ENCODE data around the gene DENR.
"Not testable (repeated sequence)": the region's sequence is repeated elsewhere in the genome, so short reads cannot be mapped to it uniquely, and the experiment has no call there.

DENR gene

DNA sequence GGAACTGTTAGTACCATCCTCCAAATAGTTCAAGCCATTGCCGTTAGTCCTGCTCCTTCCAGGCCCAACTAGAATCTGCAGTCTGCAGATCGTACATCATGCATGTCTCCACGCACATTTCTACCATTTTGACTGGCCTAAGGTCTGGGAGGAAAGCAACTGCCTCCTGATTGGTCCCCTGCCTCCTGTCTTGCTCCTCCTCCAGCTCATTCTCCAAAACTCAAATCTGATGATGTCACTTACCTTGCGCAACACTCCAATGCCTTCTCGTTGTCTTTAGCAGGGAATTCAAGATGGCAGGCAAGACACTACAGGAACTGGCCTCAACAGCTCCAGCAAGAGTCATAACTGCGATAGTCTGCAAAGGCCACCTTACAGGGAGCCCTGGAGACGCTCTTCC lies 12.3 kb upstream of the DENR start:
- no peak for DNase-seq (ENCODE audit: low spot score)

DNA sequence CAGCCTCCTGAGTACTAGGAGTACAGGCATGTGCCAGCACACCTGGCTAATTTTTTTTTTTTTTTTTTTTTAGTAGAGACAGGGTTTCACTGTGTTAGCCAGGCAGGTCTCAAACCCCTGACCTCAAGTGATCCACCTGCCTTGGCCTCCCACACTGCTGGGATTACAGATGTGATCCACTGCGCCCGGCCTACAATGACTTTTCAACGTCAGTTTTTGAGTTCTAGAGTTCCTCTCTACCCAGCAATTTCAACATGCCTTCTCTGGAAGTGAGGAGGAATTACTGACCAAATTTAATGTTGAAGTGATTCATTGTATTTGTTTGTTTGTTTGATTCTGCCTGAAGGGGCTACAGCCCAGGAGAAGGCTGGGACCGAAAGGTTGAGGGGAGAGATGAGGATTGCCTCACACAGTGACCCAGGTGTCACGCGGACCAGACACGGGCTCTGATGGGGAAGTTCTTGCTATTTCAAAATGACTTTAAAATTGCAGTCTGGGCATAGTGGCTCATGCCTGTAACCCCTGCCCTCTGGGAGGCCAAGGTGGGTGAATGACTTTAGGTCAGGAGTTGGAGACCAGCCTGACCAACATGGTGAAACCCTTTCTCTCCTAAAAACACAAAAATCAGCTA lies 8.6 kb upstream of the DENR start:
- DNase-seq (ENCODE audit: low spot score): no peak

DNA sequence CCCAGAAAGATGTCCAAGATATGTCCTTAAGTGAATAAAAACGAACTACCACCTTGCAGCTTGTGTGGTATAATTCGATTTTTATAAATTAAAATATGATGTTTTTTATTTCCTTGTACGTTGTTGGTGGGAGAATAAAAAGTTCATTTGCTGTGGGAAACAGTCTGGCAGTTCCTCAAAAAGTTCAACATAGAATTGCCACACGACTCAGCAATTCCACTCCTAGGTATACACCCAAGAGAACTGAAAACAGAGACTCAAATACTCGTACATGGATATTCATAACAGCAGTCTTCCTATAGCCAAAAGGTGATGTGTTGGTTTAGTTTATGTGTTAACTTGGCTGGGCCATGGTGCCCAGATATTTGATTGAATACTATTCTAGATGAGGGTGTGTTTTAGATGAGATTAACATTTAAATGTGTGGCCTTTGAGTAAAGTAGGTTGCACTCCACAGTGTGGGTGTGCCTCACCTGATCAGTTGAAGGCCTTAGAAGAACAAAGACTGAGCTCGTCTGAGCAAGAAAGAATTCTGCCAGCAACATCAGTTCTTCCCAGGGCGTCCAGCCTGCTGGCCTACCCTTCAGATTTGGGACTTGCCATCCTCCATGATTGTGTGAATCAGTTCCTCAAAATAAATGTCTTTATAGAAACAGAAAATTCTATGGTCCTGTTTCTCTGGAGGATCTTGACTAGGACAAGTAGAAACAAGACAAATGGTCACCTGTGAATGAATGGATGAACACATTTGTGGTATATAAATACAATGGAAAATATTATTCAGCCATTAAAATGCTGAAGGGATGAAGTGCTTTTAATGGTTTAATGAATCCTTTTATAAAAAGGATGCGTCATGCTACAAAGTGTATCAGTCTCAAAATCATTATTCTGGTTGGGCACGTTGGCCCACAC lies 5.1 kb upstream of the DENR start:
- DNase-seq (ENCODE audit: low spot score): no peak

DNA sequence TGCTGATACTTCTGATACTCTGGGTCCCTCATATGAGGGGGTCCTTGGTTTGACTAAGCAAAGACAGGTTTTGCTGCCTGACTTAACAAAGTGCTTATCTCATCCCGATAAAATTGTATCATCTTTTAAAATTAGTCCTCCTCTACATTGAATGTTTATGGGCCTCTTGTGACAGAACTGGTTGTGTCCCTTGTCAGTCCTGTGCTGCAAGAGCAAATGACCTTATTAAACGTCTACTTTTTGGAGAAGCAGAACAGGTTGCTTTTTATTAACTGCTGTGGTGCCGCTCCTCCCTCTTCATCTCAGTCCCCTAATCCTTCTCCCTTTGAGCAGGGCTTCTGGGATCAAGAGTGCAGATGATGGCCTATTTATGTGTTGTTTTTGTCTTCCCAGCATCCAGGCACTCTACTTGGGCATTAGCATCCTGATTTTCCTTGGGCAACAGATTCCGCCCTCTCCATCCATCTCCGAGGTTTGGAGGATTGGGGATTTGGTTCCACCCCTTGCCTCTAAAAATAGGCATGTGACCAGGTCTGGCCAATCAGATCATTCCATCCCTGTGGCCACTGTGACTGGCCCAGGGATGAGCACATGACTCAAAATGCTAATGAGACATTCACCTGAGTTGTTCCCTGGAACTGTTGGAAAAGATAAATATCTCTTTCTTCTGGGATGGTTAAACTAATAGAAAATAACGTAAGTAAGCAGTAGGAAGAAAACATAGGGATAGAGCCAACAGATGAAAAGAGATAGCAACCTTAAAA lies 2.9 kb upstream of the DENR start:
- DNase-seq (ENCODE audit: low spot score): no peak

DNA sequence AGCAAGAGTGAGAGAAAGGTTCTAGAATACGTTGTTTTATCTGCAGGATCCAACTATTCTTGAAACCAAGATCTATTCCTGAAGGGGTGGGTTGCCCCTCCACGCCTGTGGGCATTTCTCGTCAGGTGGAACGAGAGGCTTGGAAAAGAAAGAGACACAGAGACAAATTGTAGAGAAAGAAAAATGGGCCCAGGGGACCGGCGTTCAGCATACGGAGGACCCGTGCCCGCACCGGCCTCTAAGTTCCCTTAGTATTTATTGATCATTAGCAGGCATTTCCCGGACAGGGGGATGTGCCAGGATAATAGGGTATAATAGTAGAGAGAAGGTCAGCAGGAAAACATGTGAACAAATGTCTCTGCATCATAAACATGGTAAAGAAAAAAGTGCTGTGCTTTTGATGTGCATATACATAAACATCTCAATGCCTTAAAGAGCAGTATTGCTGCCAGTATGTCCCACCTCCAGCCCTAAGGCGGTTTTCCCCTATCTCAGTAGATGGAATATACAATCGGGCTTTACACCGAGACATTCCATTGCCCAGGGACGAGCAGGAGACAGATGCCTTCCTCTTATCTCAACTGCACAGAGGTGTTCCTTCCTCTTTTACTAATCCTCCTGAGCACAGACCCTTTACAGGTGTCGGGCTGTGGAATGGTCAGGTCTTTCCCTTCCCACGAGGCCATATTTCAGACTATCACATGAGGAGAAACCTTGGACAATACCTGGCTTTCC lies 1.7 kb upstream of the DENR start:
- DNase-seq (ENCODE audit: low spot score): not testable (repeated sequence)

DNA sequence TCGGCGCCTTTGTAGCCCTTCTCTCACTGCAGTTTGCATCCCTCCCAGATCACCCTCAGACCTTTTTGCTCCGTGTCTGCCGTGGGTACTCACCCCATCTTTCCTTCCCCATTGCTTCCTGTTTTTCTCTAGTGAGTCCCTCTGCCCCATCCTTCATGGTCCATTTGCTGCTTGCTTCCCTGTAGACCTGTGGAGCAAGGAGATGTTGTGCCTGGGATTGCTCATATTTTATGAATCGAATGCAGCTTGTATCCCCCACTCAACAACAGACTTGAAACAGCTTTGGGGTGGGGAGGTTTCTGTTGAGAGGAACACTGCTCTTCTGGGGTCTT lies 661 bp downstream of the DENR start:
- peak; percentile 38 for DNase-seq (ENCODE audit: low spot score)

DNA sequence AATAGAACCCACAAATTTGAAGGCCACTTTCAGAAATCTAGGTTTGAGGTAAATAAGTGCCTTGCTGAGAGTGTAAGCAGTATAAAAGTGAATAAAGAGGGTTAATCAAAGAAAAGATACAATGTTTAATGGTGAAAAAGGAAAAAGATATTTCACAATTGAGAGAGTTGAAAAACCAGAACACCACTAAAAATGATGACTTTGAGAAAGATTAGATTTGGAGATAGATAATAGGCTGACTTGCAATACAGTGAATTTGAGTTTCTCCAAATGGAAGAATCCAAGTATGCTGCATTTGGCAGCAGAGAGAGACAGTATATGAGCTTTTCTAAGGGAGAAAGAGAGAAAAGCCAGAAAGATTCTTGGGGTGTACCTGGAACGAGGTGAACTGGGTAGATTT lies 2.2 kb downstream of the DENR start:
- no peak for DNase-seq (ENCODE audit: low spot score)

DNA sequence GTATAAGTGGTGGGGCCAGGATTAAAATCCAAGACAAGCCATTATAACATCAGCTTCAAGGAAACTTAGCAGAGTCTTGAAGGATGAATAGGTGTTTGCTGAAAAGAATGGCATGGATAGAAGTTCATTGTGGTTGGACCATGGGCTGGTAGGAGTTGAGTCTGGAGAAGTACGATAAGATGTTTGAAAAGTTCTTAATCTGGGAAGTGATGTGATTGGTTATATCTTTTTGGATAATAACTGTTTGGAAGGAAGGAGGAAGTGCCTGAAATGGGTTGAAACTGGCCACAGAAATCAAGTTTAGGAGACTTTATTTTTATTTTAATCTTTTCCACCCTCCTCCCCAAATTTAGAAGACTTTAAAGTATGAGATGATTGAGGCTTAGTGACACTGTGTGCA lies 4.9 kb downstream of the DENR start:
- DNase-seq (ENCODE audit: low spot score): no peak

DNA sequence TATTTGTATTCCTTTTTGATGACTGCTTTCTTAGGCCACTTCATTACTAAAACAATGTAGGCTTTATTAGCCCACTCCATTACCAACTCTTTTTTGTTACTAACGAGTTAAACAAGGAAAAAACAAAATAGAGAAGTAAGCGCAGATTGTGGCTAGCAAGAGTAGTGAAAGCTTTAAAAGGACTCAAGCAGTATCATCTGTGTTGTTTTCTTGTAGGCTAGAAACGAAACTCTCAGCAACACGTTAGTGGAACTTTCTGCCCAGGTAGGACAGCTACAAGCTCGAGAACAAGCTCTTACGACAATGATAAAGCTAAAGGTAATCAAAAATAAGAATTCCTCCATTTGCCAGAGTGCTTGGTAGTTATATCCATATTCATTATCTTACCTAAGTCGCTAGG lies 32.9 kb downstream of the DENR start:
- no peak for DNase-seq (ENCODE audit: low spot score)

DNA sequence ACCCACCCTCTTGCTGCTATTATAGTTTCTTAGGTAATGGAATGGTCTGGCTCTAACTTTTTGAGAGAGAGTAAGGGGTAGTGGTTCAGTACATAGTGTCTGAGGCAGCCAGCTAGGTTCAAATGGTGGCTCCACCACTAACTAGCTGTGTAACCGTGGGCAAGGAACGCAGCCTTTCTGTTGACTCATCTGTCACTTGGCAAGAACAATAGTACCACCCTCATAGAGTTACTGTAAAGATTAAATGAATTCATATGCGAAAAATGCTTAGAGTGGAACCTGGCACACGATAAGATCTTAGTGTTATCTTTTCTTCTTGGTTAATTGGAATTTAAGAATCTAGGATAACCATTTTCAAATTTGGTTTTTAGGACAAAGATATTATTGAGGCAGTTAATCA lies 35.8 kb downstream of the DENR start:
- no peak for DNase-seq (ENCODE audit: low spot score)

DNA sequence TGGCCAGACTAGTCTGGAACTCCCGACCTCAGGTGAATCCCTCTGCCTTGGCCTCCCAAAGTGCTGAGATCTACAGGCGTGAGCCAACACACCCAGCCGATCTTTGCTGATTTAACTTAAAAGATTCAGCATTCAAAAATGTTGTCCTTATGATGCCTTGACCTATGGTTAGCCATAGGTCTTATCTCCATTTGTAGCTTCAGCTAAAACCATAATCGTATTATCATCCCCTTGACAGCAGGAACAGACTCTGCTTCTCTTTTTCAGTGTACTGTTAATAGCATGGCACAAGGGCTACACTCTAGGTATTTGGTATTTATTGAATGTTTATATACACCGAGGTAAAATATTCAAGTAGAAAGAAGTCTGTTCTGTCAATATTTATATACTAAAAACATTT lies 37.0 kb downstream of the DENR start:
- DNase-seq (ENCODE audit: low spot score): no peak

DNA sequence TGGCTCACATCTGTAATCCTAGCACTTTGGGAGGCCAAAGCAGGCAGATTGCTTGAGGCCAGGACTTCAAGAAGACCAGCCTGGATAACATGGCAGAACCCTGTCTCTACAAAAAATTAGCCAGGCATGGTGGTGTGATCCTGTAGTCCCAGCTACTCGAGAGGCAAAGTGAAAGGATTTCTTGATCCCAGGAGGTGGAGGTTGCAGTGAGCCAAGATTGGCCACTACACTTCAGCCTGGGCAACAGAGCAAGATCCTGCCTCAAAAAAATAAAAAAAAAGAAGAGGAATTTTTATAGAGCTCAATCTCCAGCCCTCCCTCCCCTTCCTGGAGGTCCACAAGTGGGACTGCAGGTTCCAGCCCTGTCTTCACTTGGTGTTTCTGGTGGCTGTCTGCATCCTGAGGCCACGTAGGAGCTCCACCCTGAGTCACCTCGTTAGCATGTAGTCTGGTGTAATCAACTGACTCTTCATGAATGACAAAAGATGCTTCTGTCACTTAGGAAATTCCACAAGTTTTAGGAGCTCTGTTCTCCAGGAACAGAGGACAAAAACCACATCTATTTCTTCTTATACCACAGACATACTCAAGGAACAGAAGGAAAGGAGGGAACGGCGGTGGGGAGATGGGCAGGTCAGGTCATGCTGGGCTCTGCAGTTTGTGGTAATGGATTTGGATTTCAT lies 37.9 kb downstream of the DENR start:
- no peak for DNase-seq (ENCODE audit: low spot score)

DNA sequence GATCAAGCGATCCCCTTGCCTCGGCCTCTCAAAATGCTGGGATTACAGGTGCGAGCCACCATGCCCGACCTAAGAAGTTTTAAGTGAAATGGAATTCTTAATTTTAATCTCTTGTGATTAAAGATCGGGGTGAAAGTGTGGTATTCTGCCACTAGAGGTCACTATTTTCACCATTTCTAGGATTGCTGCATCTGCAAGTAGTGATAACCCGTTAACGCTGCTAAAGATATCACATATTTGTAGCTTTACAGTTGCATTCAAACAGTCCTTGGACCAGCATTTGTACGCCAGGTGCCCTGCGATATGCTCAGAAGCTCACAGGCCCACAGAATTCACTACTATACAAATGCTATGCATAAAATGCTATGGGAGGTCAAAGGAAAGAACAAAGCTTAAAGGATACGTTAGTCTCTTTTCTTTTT lies 41.1 kb downstream of the DENR start:
- peak; percentile 68 for DNase-seq (ENCODE audit: low spot score)

DNA sequence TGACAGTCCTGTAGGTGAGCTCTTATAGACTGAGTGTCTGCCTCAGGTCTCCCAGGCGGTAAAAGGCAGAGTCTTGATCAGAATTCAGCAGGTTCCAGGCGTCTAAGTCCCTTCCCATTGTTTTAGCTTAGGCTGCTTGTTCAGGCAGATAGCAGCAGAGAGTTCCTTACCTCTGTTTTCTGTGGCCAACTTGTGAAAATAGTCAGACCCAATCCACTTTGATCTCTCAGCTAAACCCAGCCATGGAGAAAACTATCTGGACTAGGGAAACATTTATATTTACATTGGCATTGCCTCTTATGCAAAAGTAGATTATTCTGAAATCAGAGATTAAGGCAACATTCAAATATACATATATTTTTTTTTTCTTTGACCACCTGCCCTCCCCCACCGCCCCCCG lies 43.2 kb downstream of the DENR start:
- no peak for DNase-seq (ENCODE audit: low spot score)

DNA sequence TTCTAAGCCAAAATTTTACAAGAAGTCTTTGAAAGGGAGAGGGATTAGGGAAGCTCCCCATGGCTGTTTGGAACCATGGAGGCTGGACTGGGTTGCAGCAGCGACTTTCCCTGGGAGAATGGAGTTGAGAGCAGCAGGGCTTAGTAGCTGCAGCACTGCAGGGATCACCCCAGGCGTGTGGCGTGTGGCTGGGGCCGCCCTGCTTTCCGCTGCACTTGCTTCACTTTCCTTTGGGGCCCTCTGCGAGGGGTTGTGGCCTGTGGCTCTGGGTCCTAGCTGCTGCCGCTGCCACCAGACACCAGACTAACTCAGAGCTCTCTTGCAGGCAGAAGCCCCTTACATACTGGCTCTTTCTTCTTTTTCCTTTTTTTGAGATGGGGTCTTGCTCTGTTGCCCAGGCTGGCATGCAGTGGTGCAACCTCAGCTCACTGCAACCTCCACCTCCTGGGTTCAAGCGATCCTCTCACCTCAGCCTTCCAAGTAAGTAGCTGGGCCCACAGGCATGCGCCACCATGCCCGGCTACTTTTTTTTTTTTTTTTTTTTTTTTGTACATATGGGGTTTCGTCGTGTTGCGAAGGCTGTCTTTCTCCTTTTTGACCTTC lies 47.1 kb downstream of the DENR start:
- no peak for DNase-seq (ENCODE audit: low spot score)

DNA sequence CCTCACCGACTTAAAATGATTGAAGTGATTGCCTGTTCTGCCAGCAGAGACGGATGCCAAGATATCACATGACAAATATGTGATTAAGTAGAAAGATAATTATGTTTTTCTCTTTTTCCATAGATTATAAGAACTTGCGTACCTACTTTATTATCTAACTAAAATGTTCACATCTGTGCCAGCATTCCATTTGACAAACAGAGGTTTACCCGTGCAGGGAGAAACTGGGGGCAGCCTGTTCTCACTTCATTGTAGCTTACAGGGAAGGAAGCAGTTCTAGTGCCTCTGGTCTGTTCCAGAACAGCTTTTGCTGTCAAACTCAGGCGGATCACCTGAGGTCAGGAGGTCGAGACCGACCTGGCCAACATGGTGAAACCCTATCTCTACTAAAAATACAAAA lies 51.3 kb downstream of the DENR start:
- DNase-seq (ENCODE audit: low spot score): no peak

DNA sequence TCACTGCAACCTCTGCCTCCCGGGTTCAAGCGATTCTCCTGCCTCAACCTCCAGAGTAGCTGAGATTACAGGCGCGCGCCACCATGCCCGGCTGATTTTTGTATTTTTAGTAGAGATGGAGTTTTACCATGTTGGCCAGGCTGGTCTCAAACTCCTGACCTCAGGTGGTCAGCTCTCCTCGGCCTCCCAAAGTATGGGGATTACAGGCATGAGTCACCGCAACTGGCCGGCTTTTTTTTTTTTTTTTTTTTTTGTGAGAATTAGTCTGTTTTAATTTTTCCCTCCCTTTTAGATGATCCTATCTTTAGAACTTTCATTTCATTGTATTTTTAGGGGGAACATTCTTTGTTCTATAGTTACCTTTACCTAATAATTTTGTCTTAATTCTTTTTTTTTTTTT lies 52.3 kb downstream of the DENR start:
- not testable (repeated sequence) for DNase-seq (ENCODE audit: low spot score)

DNA sequence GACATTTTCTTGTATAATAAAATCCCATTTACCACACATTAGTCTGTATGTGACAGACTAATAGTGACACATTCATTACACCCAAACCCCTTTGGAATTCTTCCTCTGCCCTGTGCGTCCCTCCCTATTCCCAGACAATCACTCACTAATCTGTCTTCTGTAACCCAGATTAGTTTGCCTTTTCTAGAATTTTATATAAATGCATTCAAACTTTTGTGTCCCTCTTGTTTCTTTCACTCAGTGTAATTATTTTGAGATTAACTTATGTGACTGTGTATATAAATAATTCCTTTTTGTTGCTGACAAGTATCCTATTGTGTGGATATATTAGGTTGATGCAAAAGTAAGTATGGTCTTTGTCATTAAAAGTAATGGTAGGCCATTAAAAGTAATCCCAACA lies 55.0 kb downstream of the DENR start:
- DNase-seq (ENCODE audit: low spot score): no peak

DNA sequence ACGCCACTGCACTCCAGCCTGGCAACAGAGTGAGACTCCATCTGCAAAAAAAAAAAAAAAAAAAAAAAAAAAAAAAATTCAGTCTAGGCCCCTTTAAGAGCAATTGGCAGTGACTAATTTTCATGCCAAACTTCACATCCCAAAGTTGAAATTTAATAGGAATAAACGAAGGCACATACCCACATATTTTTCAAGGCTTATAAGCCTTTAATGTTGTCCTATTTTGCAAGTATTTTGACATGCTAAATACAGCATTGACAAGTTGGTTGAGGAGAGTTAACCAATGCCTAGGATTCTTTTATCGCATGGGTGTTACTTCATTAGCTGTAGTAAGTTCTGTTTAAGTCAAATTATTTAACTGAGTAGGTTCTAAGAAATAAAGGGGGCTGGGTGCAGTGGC lies 59.2 kb downstream of the DENR start:
- no peak for DNase-seq (ENCODE audit: low spot score)

DNA sequence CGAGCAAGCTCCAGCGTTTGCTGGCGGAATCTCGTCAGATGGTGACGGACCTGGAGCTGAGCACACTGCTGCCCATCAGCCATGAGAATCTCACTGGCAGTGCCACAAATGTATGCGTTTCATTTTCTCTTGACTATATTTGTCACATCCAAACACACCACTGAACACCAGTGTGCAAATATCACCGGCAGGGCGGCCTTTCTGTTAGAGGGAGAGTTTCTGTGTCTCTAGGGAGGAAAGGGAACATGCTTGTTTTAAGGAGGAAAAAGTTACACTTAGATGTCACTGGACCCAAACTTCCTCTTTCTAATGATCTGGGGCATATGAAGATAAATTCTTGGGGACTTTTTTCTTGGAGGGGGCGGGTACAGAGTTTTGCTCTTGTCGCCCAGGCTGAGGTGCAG lies 60.7 kb downstream of the DENR start:
- peak; percentile 87 for DNase-seq (ENCODE audit: low spot score)

DNA sequence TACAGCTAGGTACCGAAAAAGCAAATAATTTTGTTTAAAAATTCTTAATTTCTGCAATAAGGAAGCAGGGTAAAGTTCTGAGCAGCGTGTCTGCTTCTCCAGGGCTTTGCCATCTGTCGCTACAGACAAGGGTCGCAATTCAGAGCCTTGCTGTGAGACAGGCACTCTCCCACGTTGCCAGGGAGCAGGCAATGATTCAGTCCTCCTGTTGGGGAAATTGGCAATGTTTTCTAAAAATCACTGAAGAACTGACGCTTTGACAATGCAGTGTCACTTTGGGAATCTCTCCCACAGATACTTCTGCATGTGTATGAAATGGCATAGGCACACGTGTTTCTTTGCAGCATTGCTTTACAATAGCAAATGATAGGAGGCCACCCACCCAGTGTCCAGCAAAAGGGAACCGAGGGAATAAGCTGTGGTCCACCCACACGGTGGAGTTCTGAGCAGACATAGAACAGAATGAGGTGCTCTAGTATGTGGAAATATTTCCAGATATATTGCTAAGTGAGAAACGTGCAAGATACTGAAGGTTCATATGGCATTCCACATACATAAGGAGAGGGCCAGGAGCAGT lies 66.7 kb downstream of the DENR start:
- no peak for DNase-seq (ENCODE audit: low spot score)
